NCI-H1930 (cell line): ENCODE data around the gene B3GAT3.
A peak's percentile ranks its signal among the peaks of the same experiment; 100 is the strongest.
"Not testable (repeated sequence)": the region's sequence is repeated elsewhere in the genome, so short reads cannot be mapped to it uniquely, and the experiment has no call there.

Experiments used
- DNase-seq, 2 experiments: peaks; one replicate each; lab custom pipeline; 2025; lab: John Stamatoyannopoulos, UW

B3GAT3 gene

DNA sequence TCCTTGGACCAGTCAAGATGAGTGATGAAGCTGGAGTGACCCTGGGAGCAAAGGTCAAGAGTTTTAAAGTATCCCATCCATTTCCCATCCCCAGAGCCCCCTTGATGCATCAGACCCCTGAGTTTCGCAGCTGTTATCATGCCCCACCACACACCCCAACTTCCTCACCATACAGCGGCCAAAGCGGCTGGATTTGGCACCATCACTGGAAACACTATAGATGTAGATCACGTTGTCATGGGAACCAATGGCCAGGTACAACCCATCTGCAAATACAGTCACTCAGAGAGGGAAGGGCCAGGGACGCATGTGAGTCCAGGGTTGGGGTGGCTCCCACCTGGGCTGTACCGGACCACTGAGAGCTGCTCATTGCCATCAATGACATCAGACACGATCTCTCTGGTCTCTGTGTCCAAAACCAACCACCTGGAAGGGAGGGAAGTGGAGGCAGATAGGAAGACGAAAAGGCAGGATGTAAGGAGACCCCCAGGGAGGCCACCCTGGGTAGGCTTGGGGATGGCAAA, 17.9 kb downstream of the B3GAT3 start:
- no peak for DNase-seq

GRCh38 chr11:62603072-62603408, 18.7 kb downstream of the B3GAT3 start:
- DNase-seq = no peak

DNA sequence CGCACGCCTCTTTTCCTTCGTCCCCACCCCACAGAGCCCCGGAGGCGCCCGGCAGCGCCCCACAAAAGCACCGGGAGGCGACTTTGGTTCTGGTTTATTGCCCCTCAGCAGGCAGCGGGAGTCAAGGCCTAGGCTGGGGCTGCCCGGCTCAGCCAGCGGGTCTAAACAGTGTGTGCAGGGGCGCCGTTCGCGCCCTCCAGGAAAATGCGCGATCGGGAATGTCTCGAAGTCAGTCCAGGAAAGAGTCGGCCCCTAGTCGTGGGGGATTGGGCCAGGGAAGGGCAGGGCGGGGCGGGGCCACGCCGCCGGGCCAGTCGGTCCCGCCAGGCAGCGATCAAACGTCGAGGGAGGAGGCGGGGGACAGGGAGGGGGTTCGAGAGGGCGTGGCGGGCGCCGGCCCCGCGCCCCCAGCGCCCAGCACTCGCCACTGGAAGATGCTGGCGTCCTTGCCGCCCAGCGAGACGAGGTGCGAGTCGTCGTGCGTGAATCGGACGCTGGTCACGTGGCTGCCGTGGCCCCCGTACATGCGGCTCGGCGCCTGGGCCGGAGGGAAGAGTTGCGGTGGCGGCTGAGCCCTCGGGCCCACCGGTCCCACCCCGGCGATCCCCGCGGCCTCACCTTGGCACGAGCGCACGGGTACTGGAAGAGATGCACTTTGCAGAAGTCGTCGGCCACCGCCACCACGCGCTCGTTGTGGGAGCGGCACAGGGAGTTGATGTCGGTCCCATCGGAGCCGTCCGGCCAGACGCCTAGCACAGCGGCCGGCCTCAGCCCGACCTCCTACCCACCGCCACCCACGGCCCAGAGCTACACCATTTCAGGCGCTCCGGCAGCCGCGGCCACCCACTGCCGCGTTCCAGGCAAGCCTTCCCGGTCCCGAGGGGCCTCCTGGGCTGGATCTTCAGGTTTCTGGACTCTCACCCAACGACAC, 19.4 kb downstream of the B3GAT3 start:
- DNase-seq = peak; percentile 60 to 75

GRCh38 chr11:62601372-62602140, 20.2 kb downstream of the B3GAT3 start, which contains the start of gene MTA2:
Gene MTA2, minus strand, starts transcription at chr11:62601865. Its CDS starts 415 bp downstream, at chr11:62601450.
- peak; percentile 97 to 98 for DNase-seq

DNA sequence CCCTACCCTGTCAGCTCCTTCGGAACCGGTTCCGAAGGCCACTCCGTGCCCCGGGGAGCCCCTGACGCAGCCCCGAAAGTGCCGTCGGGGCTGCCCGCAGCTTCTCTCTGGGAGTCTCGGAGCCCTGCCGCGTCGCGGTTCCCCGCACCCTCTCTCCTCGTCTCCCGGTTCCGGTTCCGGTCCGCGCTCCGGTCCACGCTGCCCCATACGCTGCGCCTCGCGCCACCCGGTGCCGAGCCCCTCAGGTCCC, 20.7 kb downstream of the B3GAT3 start:
- no peak for DNase-seq

DNA sequence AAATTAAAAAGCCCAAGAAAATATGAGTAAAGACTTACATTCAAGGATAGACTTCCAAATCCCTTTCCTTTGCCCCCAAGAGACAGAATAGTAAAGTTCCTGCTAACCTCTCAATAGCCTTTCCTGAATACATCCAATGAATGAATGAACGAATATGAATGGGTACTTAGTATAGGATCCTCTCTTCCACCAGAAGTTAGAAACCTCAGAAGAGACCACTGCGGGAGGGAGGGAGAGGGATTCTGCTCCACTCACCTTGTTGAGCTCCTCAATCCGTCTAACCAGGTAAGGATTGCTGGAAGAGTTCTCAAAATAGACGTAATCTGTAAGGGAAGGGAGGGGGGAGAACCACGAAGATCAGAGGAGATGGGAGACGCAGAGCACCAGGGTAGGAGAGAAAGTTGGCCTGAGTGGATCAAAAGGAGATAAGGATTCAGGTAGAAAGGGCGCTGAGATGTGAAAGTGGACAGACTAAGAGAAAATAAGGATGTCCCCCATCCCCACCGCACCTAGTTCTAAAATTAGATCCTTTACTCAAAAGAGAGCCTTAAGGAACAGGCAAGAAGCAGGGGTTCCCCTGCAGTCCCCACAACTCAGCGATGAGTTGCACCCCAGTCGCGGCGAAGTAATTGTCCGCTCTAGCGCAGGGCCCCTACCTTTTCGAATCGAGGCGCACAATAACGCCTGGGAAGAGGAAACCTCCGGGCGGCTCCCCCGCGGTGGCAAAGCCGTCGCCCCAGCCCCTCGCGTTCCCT, 21.2 kb downstream of the B3GAT3 start:
- DNase-seq = no peak

DNA sequence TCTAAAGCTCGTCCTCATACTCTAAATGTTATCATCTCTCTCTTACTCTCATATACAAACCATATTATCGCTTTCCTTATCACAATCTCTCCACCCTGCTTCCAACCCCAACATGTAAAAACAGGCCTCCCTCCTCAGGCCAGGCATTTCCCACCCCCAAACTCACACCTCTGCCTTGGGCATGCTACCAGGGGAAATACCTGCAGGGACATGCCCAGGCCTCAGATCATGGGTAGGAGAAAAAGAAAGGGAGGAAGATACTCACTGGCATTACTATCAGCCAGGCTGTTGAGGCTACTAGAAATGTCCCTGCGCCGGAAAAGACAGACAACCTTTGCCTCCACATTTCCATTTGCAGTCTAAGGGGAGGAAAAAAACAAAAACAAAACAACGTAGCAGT, 21.9 kb downstream of the B3GAT3 start:
- no peak for DNase-seq

- peak; percentile 26 to 52 for DNase-seq
Observed at GRCh38 chr11:62599069-62599696, 22.6 kb downstream of the B3GAT3 start.

- no peak for DNase-seq
Observed at GRCh38 chr11:62595124-62595523, 26.7 kb downstream of the B3GAT3 start.

- peak; percentile 29 to 38 for DNase-seq
Observed at GRCh38 chr11:62593434-62594044, 28.2 kb downstream of the B3GAT3 start.

DNA sequence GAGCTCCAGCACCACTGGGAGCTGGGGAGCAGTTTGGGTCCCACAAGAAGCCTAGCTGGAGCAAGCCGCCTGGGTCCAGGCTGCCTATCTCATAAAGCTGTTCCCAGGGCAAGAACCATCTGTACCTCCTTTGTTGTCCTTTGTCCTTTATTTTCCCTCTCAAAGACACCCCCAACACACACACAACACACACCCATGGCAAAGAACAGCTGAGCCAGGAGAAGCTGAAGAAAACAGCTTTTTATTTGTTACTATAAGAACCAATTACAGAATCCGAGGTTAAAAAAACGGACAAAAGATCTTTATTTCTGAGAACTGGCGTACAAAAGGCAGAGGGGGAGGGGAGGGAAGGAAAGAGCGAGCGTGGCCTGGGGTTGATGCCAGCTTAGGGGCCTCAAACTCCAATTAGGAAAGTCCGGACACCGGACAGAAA, 28.8 kb downstream of the B3GAT3 start:
- DNase-seq = no peak

GRCh38 chr11:62592146-62592815, 29.5 kb downstream of the B3GAT3 start:
- peak in 1 of 2 experiments; percentile 51 for DNase-seq

GRCh38 chr11:62591448-62592145, 30.2 kb downstream of the B3GAT3 start, which contains the start of gene TUT1:
Gene TUT1, minus strand, starts transcription at chr11:62591523. Its CDS starts 38 bp downstream, at chr11:62591485.
- peak; percentile 98 to 99 for DNase-seq

- no peak for DNase-seq
Observed at GRCh38 chr11:62588966-62589637, 32.7 kb downstream of the B3GAT3 start.

GRCh38 chr11:62585356-62585755, 36.4 kb downstream of the B3GAT3 start:
- not testable (repeated sequence) for DNase-seq

- DNase-seq = not testable (repeated sequence)
Observed at GRCh38 chr11:62581735-62582134, 40.1 kb downstream of the B3GAT3 start.

DNA sequence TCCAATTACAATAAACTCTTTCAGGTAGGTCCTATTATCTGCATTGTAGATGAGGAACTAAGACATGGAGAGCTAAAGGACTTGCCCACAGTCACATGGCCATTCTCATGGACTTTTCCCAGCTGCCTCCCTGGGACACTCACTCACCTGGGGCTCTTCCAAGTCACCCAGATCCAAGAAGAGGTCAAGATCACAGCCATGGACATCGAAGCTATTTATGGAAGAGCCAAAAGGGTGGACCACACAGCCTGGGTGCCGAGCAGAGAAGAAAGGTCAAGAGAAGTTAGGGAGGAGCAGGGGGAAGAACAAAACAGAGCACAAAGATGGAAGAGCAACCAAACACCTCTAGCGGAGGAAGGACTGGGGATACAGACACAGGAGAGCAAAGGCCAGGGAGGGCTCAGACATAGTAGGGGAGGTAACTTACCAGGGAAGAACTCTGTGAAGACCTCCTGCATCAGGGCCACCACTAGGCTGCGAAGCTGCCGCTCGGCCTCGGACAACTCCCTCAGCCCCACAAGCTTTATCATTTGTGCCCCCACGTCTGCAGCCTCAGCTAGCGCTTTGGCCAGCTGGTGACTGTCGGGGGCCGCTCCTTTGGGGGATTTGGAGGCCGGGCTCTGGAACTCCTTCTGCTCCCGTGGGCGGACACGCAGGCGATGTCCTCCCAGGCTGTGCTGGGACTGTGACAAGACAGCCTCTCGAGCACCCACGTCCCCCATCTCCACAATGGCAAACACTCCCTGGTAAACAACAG, 40.6 kb downstream of the B3GAT3 start:
- no peak for DNase-seq

GRCh38 chr11:62579252-62579651, 42.5 kb downstream of the B3GAT3 start:
- DNase-seq = no peak

- no peak for DNase-seq
Observed at GRCh38 chr11:62578541-62578940, 43.2 kb downstream of the B3GAT3 start.
